SK-N-SH (cell line): ENCODE data around the gene PRKG1.

Source experiments
- GATA2 ChIP-seq: sonication (generic); formaldehyde crosslinking; IDR thresholded peaks from 2 replicates; pipeline ENCODE4 v1.5.0; 2020; ENCODE audit warnings: mild to moderate bottlenecking, missing genetic modification reagents
- MAX ChIP-seq: IDR thresholded peaks from 2 replicates; pipeline ENCODE4 v1.4.0; 2012; ENCODE audit warnings: low read depth
- MXI1 ChIP-seq: IDR thresholded peaks from 2 replicates; pipeline ENCODE4 v1.6.1; 2012; ENCODE audit warnings: mild to moderate bottlenecking, low read depth, low read length, improper control_type of control experiment
- RCOR1 ChIP-seq: fragments of 150-350 bp; IDR thresholded peaks from 2 replicates; pipeline ENCODE4 v1.6.1; 2017; ENCODE audit warnings: antibody characterized with exemption, low read length
- RFX5 ChIP-seq: IDR thresholded peaks from 2 replicates; pipeline ENCODE4 v1.6.1; 2012; ENCODE audit warnings: mild to moderate bottlenecking, improper control_type of control experiment, low read length
- YY1 ChIP-seq: IDR thresholded peaks from 2 replicates; pipeline ENCODE4 v1.4.0; 2012; ENCODE audit warnings: low read depth, mild to moderate bottlenecking
- TF ChIP-seq, protein P1 (sequence below): fragments of 200-600 bp; sonication (generic); IDR thresholded peaks from 2 replicates; pipeline ENCODE4 v1.6.1; 2017; ENCODE audit warnings: antibody characterized with exemption, mild to moderate bottlenecking, moderate library complexity
- TF ChIP-seq, protein P2 (sequence below): IDR thresholded peaks from 2 replicates; pipeline ENCODE4 v1.6.1; 2012; ENCODE audit warnings: mild to moderate bottlenecking, low read depth, low read length, moderate library complexity

DNA sequence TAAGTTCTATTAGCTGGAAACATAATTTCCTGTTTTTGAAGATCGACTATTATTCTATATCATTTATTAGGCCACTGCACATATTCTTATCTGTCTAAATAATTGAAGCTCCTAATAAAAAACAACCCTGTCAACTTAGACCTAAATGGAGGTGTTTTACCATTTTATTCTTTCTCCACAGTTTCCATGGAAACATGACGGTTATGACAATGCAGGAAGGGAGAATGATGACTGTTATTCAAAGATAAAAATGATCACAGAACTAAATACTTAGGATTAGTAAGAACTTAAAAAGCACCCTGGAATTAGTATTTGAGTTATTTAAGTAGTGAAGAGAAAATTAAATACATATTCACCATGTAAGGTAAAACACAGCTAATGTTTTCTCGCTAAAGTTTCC lies 1119.9 kb downstream of the PRKG1 start:
- no peak for TF ChIP-seq MXI1
- TF ChIP-seq, protein P1, sequence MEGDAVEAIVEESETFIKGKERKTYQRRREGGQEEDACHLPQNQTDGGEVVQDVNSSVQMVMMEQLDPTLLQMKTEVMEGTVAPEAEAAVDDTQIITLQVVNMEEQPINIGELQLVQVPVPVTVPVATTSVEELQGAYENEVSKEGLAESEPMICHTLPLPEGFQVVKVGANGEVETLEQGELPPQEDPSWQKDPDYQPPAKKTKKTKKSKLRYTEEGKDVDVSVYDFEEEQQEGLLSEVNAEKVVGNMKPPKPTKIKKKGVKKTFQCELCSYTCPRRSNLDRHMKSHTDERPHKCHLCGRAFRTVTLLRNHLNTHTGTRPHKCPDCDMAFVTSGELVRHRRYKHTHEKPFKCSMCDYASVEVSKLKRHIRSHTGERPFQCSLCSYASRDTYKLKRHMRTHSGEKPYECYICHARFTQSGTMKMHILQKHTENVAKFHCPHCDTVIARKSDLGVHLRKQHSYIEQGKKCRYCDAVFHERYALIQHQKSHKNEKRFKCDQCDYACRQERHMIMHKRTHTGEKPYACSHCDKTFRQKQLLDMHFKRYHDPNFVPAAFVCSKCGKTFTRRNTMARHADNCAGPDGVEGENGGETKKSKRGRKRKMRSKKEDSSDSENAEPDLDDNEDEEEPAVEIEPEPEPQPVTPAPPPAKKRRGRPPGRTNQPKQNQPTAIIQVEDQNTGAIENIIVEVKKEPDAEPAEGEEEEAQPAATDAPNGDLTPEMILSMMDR, result no peak
- TF ChIP-seq MAX, result no peak
- no peak for TF ChIP-seq GATA2
- no peak for TF ChIP-seq RFX5
- TF ChIP-seq RCOR1, result no peak
- TF ChIP-seq, protein P2, sequence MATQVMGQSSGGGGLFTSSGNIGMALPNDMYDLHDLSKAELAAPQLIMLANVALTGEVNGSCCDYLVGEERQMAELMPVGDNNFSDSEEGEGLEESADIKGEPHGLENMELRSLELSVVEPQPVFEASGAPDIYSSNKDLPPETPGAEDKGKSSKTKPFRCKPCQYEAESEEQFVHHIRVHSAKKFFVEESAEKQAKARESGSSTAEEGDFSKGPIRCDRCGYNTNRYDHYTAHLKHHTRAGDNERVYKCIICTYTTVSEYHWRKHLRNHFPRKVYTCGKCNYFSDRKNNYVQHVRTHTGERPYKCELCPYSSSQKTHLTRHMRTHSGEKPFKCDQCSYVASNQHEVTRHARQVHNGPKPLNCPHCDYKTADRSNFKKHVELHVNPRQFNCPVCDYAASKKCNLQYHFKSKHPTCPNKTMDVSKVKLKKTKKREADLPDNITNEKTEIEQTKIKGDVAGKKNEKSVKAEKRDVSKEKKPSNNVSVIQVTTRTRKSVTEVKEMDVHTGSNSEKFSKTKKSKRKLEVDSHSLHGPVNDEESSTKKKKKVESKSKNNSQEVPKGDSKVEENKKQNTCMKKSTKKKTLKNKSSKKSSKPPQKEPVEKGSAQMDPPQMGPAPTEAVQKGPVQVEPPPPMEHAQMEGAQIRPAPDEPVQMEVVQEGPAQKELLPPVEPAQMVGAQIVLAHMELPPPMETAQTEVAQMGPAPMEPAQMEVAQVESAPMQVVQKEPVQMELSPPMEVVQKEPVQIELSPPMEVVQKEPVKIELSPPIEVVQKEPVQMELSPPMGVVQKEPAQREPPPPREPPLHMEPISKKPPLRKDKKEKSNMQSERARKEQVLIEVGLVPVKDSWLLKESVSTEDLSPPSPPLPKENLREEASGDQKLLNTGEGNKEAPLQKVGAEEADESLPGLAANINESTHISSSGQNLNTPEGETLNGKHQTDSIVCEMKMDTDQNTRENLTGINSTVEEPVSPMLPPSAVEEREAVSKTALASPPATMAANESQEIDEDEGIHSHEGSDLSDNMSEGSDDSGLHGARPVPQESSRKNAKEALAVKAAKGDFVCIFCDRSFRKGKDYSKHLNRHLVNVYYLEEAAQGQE, result no peak
- no peak for TF ChIP-seq YY1
